IPS DF 4.7 (cell line): Measurements from ENCODE around the gene CHIC2.

Experiments used
- DNase-seq: peaks from one replicate; pipeline ENCODE4 v3.0.0-alpha.2; 2013; ENCODE audit warnings: low spot score; ENCODE audit errors: extremely low read depth

The CHIC2 gene

DNA sequence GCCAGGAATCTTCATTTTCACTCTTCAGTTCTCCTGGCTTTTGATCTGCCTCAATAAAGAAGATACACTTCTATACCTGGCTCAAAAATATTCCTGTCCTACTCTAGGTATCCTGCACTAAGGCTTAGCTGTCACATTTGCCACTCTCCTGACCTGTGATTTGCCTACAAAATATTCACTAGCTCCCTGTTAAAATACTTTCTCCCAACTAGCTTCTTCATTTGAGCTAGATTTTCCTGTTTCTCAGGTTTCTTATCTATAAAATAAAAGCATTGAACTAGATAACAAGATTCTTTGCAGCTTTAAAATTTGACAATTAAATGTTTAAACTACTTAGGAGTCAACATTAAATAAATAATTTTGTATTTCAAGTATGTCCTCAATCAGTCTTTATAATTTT lies 53.2 kb downstream of the CHIC2 start:
- no peak for DNase-seq

DNA sequence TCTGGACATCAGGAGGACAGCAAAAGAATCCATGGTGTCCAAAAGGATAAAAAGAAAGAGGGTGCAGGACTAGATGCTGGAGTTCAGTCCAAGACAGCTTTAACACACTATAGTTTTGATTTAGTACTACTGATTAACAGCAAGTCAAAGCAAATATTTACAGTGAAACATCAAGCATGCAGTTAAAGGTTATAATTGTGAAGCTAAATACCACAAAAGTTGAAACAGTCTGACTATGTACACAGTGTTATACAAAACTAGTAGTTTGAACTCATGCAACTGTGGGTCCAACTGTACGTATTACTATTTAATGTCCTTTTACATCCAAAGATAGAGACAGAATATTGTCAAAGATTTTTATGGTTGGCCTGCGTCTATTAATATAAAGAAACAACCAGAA lies 57.6 kb downstream of the CHIC2 start:
- no peak for DNase-seq

DNA sequence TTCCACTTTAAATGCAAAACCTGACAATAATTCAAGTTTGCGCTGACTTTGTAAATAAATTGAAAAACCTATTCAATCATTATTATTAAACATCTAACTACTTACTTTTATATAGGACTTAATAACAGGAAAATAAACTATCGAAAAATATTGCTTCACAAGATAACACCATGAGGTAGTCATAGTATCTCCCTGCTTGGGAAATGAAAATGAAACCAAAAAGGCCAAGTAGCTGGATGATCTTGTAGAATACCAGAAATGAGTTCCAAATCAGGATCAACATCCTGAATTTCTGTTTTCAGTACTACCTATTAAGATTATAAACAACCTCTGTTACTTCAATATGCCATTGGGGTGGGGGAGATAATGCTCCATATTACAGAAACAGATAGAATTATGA lies 58.9 kb downstream of the CHIC2 start:
- DNase-seq, result no peak

DNA sequence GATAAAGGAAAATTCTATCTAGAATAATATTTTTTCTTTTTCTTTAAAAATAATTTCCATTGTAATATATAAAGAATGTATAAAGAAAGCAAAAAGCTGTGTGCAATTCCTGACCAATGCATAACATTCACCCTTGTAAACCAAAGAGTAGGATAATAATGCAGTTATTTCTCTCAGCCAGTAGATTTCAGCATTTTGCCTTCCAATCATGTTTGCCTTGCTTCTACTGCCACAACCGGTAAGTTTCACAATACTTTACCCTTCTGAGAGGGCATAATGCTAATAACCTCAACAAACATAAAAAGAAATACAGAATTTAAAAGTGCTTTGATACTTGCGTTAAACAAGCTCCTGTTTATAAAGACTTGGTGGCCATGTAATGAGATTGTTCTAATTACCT lies 59.9 kb downstream of the CHIC2 start:
- no peak for DNase-seq

DNA sequence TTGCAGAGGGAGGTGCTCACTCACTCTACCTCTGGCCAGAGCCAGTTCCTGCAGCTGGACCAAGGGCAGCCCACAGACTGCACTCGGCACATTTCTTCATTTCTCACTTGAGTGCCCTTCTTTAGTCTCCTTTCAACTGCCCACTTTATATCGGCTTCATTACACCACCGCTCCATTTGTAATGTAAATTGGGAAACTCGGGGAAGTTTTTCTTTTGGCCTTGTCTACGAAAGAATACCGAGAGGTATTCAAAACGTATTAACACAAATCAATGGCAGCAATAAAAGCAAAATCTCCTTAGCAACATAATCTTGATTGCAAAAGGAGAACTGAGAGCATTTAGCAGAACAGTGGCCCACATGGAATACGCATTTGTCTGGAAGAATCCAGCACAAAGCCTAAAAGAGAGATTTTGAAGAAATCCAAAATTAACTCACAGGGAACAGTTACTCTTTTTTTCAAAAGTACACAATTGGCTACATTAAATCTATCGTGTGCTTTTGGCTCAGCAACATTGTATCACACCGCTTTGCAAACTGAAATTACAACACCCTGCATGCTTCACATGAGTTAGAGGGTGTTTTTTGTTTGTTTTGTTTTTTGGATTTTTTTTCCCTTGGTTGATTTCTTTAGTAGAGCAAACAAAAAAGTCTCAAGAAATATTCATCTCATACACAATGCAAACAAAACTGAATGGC lies 62.6 kb downstream of the CHIC2 start:
- no peak for DNase-seq

DNA sequence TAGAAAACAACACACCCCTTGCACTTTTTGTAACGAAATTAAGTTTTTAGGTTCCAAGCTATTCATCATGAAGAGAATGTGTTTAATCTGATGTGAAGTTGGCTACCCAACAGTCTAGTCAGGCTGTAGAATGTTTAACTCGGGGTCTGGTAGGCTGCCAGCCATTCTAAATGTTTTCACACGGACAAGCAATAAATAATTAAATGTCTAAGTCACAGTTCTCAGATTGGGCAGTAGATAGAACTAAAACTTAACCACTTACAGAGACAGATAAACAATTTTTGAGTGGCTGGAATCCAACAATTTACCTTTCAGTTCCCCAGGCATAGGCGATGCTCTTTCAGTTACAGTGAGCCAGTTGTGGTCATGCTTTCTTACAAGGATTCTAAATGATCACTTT lies 66.5 kb downstream of the CHIC2 start:
- no peak for DNase-seq

DNA sequence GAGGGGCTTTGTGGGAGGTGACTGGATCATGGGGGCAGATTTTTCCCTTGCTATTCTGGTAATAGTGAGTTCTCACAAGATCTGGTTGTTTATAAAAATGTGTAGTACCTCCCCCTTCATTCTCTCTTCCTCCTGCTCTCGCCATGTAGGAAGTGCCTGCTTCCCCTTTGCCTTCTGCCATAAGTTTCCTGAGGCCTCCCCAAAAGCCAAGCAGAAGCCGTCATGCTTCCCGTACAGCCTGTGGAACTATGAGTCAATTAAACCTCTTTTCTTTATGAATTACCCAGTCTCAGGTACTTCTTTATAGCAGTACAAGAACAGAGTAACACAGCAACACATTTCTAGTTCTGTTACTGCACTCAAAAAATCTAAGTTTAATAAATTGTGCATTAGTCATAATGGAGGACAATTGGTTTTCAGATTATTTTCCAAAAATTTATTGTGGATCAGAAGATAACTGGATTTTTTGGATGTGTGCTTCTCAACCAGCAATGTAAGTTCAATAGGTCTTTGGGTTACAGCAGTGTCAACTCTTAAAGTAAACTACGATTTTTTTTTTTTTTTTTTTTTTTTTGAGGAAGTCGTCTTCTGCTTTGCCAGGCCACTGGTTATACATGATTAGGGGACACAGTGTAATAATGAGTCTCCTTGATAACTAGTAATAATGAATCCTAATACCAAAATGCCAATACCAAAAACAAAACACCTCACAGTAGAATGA lies 69.9 kb downstream of the CHIC2 start:
- DNase-seq, result no peak

DNA sequence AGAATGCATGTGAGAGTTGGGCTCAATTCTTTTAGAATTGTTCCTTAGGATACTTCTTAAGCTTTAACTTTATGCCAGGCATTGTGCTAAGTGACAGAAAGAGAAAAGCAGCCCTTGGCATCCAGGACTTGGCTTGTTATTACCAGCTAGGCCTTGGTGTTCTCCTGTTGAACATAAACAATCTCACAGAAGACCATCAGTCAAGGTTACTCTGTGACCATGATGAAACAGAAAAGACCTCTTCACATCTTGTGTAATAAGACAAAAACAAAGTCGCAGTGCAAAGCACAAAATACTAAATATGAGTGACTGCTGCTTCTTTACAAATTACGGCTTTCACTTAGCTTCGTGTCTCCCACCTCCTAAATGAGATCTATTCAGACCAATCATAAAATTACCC lies 71.6 kb downstream of the CHIC2 start:
- no peak for DNase-seq

DNA sequence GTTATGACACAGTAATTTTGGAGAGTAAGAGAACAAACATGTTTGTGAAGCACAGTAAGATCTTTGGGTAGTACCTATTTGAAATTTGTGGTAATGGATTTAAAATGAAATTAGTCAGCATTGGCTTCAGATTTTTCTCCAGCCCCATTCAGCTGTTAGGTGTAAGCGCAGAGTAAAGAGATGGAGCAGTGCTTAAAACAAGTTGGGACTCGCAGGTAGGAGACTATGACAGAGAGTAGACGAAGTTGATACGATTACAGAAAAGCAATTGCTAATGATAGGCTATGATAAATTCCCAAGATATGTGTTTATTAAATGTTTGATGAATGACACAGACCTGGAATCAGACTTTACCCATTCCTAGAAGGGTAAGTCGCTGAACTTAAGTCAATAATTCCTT lies 72.6 kb downstream of the CHIC2 start:
- DNase-seq, result no peak

DNA sequence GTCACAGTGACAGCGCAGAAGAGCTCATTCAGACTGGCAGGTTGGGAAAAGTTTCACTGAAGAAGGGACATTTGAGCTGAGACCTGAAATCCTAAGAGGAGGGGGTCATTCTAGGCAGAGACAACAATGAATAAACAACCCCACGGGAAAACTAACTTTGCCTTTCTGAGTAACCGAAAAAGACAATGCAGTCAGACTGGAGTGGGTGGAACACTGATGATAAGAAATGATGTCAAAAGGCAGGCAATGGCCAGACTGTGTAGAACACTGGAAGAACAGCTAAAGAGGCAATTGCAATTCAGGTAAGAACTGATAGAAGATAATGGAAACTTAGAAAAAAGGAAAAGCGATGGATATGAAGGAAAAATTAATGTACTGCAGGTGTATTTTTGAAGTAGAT lies 73.8 kb downstream of the CHIC2 start:
- no peak for DNase-seq

DNA sequence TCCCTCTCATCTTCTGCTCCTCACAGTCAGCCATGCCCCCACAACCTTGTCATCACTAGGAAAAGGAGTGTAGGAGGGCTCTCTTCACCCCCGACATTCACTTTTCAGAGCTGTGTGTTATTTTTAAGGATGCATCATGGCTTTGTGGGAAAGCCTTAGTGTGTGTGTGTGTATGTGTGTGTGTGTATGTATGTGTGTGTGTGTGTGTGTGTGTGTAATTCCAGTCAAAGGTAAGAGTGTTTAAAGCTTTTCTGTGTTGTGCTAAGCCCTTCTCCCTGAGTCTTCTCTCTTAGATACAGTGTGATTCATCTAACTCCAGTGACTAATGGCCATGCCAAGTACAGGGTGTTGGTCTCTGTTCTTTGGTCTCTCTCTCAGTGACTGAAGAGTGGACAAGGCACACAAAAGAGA lies 76.6 kb downstream of the CHIC2 start:
- DNase-seq, result no peak

DNA sequence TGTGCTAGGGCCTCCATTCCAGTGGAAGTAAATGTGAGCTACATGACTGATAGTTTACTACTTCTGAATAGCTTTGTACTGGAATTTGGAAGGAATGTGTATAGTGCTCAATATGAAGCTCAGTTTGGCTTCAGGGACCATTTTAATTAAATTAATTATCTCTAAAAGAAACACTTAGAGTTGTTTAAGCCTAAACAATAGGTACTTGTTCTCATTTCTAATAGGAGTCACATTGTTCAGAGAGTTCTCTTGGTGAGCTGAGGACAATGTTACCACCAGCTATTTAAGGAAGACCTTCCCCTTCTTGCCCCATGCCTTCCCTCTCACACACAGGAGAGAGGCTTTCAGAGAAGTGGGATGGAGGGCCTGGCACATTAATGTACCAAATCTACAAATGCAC lies 78.3 kb downstream of the CHIC2 start:
- no peak for DNase-seq

DNA sequence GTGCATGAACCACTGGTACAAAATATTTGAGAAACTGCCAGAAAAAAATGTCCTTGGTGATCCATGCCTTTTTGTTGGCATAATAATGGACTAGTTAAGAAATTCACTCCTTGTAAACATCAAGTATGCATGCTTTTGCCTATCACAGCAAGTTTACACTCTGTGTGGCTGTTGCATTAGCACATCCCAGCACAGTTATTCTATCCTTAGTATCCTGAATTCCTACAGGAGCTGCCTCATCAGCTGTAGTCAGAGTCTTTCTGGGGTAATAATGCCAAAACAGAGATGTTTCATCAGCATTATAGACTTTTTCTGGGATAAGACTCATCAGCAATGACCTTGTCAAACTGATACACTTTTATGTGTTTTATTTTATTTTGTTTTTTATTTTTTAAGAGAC lies 82.8 kb downstream of the CHIC2 start:
- no peak for DNase-seq

DNA sequence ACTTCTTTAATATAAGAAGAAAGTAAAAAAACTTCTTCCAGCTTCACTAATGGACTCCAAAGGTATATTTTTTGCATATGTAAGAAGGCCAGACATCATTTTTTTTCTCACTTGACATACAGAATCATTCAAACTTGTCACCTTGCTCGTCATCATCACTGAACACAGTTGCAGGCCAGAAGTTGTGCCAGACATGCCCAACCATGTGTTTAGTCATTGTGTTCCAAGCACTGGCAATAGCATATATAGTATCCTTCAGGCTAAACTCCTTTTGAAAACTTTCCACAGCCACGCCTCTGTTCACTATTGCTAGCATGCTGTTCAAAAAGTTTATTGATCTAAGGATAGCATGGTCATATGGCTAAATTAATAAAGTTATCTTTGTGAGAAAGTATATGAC lies 83.3 kb downstream of the CHIC2 start:
- no peak for DNase-seq

DNA sequence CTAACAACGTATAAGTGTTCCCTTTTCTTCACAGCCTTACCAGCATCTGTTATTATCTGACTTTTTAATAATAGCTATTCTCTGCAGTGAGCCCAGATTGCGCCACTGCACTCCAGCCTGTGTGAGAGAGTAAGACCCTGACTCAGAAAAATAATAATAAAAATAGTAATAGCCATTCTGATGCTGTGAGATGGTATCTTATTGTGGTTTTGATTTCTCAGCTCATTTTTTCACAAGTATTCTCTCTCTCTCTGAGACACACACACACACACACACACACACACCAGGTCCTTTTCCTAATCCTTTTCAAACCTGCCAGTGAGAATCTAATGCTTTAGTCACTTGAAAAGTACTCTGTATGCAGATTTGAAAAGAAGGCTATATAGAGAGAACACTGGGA lies 89.8 kb downstream of the CHIC2 start:
- DNase-seq, result no peak

DNA sequence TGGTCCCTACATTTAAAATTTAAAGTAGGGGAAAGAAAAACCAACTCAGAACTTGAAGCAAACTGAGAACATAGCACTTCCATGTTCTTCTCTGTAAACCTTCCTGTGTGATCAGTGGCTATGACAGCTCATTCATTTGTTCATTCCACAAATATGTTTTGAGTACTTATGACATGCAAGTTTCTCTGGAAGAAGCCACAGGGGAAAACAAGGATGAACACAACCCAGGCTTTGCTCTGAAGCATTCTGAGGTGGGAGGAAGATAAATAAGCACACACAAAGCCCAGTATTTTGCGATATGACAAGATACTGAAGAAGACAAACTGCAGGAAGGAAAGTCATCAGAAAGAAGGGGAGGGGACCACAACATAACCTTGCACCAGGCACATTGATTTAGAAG lies 96.4 kb downstream of the CHIC2 start:
- DNase-seq, result no peak

DNA sequence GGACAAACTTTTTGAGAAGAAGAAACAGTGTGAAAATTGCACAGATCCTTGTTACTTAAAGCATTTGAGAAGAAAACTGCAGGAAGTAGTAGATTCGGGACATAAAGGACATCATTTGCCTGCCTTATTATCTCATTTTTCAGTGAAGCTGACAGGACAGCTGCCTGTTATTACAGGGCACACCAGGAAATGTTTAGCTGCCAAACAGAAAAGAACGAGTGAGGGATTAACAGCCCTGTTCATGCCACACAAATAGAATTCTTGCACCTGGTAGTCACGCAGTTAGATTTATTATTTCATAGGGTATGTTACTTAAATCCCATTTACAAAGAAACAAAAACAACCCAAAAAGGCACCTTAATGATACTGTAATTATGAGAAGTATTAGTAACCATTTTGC lies 100.6 kb downstream of the CHIC2 start:
- DNase-seq, result no peak

DNA sequence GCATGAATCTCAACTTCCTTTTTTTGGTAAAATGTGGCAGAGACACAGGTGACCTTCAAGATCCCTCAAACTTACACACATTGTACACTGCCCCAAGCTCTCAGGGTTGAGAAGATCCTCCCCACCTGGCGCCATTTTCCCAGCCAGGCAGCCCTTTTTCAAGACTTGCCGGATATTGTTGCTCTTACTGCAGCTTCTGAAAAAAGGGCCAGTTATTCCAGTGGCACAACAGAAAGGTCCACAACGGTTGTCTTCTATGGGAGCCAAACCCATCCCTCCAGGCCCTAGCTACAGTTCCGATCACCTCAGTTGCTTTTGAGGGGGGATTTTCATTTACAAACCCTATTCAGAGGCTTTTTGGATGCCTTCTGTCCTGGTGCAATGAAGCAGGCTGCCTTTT lies 101.1 kb downstream of the CHIC2 start:
- DNase-seq, result no peak

DNA sequence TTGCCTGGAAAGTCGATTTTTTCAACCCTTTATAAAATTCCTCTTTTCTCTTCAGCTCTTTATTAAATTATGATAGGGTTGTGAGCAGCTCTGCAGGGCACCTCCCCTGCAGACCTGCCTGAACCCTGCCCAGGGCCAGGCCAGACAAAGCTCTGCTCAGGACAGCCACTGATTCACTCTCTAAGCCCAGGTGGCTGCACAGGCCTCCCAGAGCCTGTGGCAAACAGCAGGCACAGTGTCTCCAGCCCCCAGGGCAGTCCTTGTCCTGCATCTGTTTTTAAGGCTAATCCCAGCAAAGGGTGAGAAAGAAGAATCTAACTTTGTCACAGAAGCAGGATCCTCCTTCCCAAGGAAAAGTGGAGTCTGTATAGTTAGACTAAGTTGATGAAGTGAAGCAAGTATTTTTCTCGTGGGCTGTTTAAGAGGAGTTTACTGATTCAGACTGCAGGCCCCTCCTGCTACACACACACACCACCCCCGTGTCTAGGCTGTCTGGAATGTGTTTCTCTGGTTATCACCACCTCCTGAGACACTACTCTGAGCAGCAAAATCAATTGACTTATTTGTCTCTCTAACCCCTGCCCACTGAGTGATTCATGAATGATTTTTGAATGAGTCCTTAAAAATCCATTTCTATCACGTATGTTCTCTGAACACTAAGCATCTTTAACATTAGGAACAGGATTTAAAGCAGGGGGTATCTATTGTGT lies 101.7 kb downstream of the CHIC2 start:
- no peak for DNase-seq

DNA sequence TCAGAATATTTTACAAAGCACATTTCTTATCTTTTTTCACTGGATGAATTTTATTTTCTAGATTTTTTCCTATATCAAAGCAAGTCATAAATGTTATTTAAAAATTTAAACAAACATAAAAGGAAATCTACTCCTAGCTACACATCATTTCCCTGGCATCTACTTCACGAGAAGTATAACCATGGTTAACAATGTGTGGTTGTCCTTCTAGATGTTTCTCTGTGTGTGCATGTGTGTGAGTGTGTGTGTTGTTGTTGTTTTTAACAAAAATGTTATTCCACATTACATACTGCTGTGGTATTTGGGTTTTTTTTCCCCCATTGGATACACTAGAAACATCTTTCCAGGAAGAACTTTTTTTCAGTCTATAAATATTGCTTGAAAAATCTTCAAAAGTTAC lies 103.1 kb downstream of the CHIC2 start:
- DNase-seq, result no peak

DNA sequence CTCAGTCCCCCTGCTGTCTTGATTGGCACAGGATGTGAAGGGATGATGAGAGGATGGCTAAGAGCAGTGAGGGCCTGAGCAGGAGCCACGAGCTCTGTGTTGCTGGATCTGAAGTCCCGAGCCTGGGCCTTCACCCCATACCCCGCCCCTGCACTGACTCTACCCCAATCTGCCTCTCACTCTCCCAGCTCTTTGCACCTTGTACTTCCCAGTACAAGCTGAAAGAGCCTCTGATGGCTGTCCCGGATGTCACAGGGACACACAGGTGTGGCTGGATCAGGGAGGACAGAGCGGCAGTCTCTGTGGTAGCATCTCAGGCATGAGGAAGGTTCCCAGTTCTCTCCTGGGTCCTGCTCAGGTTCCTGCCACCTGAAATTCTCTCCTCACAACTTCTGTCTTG lies 103.6 kb downstream of the CHIC2 start:
- no peak for DNase-seq
